Lung (tissue), 12 donors: ENCODE results near the gene CD48. TPM values are rescaled to one million over a fixed set of nuclear protein-coding genes. Genes with fewer than 3 reads are reported as not detected.

Experiments
- ATAC-seq: fragments of 200-7000 bp; cut with Tn5 transposase; one replicate; pipeline ENCODE4 v1.9.1; 2020; ENCODE audit warnings: moderate number of reproducible peaks; ENCODE audit not compliant: insufficient read depth, low FRiP score
- DNase-seq, 3 donors: peaks; one replicate each; pipeline ENCODE4 v3.0.0-alpha.2; 2013 to 2017
- H3K27ac ChIP-seq, 2 donors: one replicate each; pipeline ENCODE4 v1.5.1; 2013; ENCODE audit warnings: mild to moderate bottlenecking in 2 of 2, moderate library complexity in 2 of 2, control low read depth in 1 of 2, inconsistent platforms in 1 of 2, low read depth in 1 of 2, low read length in 1 of 2
- H3K27me3 ChIP-seq, 3 donors: one replicate each; pipeline ENCODE4 v1.5.1; 2013; ENCODE audit warnings: low read length in 2 of 3; ENCODE audit not compliant: control insufficient read depth in 3 of 3, insufficient read depth in 3 of 3
- H3K36me3 ChIP-seq, 4 donors: one replicate each; pipeline ENCODE4 v1.5.1; 2013; ENCODE audit warnings: low read length in 4 of 4, mild to moderate bottlenecking in 1 of 4, moderate library complexity in 1 of 4; ENCODE audit not compliant: control insufficient read depth in 4 of 4, insufficient read depth in 4 of 4
- H3K4me1 ChIP-seq, 5 donors: one replicate each; pipeline ENCODE4 v1.5.1; 2013; ENCODE audit warnings: low read length in 5 of 5, mild to moderate bottlenecking in 2 of 5, moderate library complexity in 1 of 5; ENCODE audit not compliant: control insufficient read depth in 5 of 5, insufficient read depth in 5 of 5
- H3K4me3 ChIP-seq: one replicate; pipeline ENCODE4 v1.5.1; 2013; ENCODE audit warnings: mild to moderate bottlenecking, control low read depth, moderate library complexity
- H3K9ac ChIP-seq, 2 donors: one replicate each; pipeline ENCODE4 v1.5.1; 2013; ENCODE audit warnings: low read length in 2 of 2, control low read depth in 1 of 2; ENCODE audit not compliant: insufficient read depth in 1 of 2
- H3K9me3 ChIP-seq, 4 donors: one replicate each; pipeline ENCODE4 v1.5.1; 2013; ENCODE audit warnings: low read length in 3 of 4, mild to moderate bottlenecking in 1 of 4, moderate library complexity in 1 of 4; ENCODE audit not compliant: control insufficient read depth in 4 of 4, insufficient read depth in 3 of 4
- CTCF ChIP-seq: IDR thresholded peaks from 2 replicates; pipeline ENCODE4 v1.5.1; 2012; ENCODE audit warnings: mild to moderate bottlenecking; ENCODE audit errors: control extremely low read depth, extremely low read depth
- WGBS, 2 donors: extraction: QIAGEN DNeasy Blood & Tissue Kit; methylation state at CpG; one replicate each; pipeline ENCODE4 v1.1.7; 2013; 5-methylcytosine and 5-hydroxymethylcytosine counted together
- polyA plus RNA-seq, 2 donors: library from polyadenylated mRNA; stranded (reverse); fragments of 200-250 nt; gene quantifications; one replicate each; pipeline ENCODE4 v1.2.1, GENCODE V29; 2013
- total RNA-seq, 2 donors: library from RNA; depleted of rRNA in 1 of 2; stranded (reverse); fragments of >200 nt in 1 of 2; gene quantifications; one replicate each; pipeline ENCODE4 v1.2.1, GENCODE V29; 2014 to 2021
- donor health status: control.
- donor health status: control.
- donor health status: Bipolar disorder and iron deficiency.
- donor health status: healthy.
- donor health status: DM: yes; HTN: yes; CAD: no.

The CD48 gene
- total and polyA plus RNA-seq, 4 donors: 16.4 to 126 (median 25.6) TPM

GRCh38 chr1:160752406-160752805, 40.8 kb upstream of the CD48 start:
- H3K27ac ChIP-seq: no peak overlapping the region
- TF ChIP-seq CTCF: no peak
- ATAC-seq (no peak), DNase-seq (no peak)
- H3K9me3 ChIP-seq: peaks cover 0 to 1% (median 0%) of the 10 kb centered on the region in 4 donors
- 79 to 88% methylated on average over 3 of the region's 3 CpGs for WGBS, 2 donors
- no peaks in the 10 kb centered on the region for H3K36me3 ChIP-seq
- no peak overlapping the region for H3K9ac ChIP-seq
- no peaks in the 10 kb centered on the region for H3K27me3 ChIP-seq
- peaks cover 0 to 1% (median 0%) of the 10 kb centered on the region in 5 donors for H3K4me1 ChIP-seq
- no peak overlapping the region for H3K4me3 ChIP-seq

- Histone ChIP-seq H3K36me3 (no peaks in the 10 kb centered on the region), H3K27ac (no peak overlapping the region), H3K4me1 (peaks cover 0 to 1% (median 0%) of the 10 kb centered on the region in 5 donors), H3K9me3 (no peaks in the 10 kb centered on the region), H3K27me3 (no peaks in the 10 kb centered on the region), H3K9ac (no peak overlapping the region), H3K4me3 (no peak overlapping the region)
- ATAC-seq (no peak), DNase-seq (no peak)
- 82 to 83% methylated on average over 2 of the region's 2 CpGs for WGBS, 2 donors
- TF ChIP-seq CTCF: no peak
Measured at GRCh38 chr1:160750608-160751007, 39.0 kb upstream of the CD48 start.

- no peaks in the 10 kb centered on the region for H3K9me3 ChIP-seq
- no peak overlapping the region for H3K9ac ChIP-seq
- H3K27ac ChIP-seq: no peak overlapping the region
- no peak for TF ChIP-seq CTCF
- no peak for DNase-seq
- ATAC-seq: no peak
- no peaks in the 10 kb centered on the region for H3K36me3 ChIP-seq
- no peak overlapping the region for H3K4me3 ChIP-seq
- H3K4me1 ChIP-seq: peaks cover 0 to 1% (median 0%) of the 10 kb centered on the region in 5 donors
- no peaks in the 10 kb centered on the region for H3K27me3 ChIP-seq
- WGBS, 2 donors: 94 to 97% methylated on average over 1 of the region's 1 CpG
Measured at GRCh38 chr1:160748878-160749269, 37.3 kb upstream of the CD48 start.
